Liver (tissue), 3 donors: ENCODE measurements around the gene GZMB.

Experiments
- ATF3 ChIP-seq: IDR thresholded peaks from 2 replicates; pipeline ENCODE4 v1.6.1; 2016; ENCODE audit warnings: antibody characterized with exemption
- EGR1 ChIP-seq, 2 donors: IDR thresholded peaks; 2 replicates each; pipeline ENCODE4 v1.6.1; 2016 to 2018; ENCODE audit warnings: antibody characterized with exemption in 2 of 2, low read depth in 2 of 2
- HNF4A ChIP-seq, 2 donors: conservative IDR thresholded peaks; 2 replicates each; pipeline ENCODE4 v1.6.1; 2016; ENCODE audit warnings: antibody characterized with exemption in 2 of 2, mild to moderate bottlenecking in 2 of 2
- NR2F2 ChIP-seq: IDR thresholded peaks from 2 replicates; pipeline ENCODE4 v1.6.1; 2016; ENCODE audit warnings: antibody characterized with exemption
- RAD21 ChIP-seq, 2 donors: IDR thresholded peaks; 2 replicates each; pipeline ENCODE4 v1.6.1; 2016; ENCODE audit warnings: antibody characterized with exemption in 2 of 2, mild to moderate bottlenecking in 2 of 2
- SP1 ChIP-seq: IDR thresholded peaks from 2 replicates; pipeline ENCODE4 v1.6.1; 2018; ENCODE audit warnings: antibody characterized with exemption, mild to moderate bottlenecking
- TAF1 ChIP-seq: conservative IDR thresholded peaks from 2 replicates; pipeline ENCODE4 v1.6.1; 2016; ENCODE audit warnings: antibody characterized with exemption, mild to moderate bottlenecking
- TF ChIP-seq, protein P1 (sequence below): fragments of 150-350 bp; IDR thresholded peaks from 2 replicates; pipeline ENCODE4 v1.5.1; 2017; ENCODE audit warnings: improper control_type of control experiment, low read depth, low read length; ENCODE audit not compliant: missing input control
- TF ChIP-seq, protein P2 (sequence below): IDR thresholded peaks from 2 replicates; pipeline ENCODE4 v1.6.1; 2016; ENCODE audit warnings: antibody characterized with exemption
- TF ChIP-seq, protein P3 (sequence below): IDR thresholded peaks from 2 replicates; pipeline ENCODE4 v1.6.1; 2016; ENCODE audit warnings: antibody characterized with exemption
- donor health status: healthy.
- donor health status: healthy.

DNA sequence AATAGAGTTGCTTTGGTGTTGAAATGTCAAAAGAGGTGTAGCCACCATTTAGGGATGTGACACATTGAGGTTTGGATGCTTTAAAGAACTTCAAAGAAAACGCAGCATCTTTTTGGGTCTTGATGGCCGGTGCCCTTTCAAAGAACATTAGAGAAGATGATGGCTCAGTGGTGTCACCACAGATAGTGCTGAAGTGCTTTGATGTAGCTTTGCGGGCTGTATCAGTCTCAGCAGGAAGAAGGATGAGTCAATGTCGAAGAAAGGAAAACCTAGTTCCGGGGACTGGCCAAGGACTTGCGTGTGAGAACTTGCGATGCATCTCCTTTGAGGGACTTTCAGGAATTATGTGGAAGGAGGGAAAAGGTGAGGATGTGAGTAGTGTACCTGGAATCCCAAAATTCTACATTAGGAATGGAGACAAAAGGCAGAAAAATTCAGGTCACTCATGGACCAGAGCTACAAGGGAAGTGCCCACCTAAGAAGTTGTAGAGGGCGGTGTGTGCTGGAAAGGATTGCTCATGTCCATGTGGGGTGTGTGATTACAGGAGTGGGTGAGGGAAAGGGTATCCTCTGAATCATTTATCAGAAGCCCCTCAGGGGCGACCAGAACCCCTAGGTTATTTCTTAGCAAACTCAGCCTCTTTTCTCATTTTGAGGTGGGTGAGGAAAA, 39.7 kb upstream of the GZMB start:
- TF ChIP-seq RAD21 (IDR thresholded peaks at IDR 0.05) (no peak), ATF3 (no peak), SP1 (no peak), NR2F2 (no peak), TAF1 (no peak), HNF4A (conservative IDR thresholded peaks at IDR 0.05) (no peak), EGR1 (IDR thresholded peaks at IDR 0.05; ENCODE audit: low read depth in 2 of 2) (no peak)
- TF ChIP-seq, protein P1, sequence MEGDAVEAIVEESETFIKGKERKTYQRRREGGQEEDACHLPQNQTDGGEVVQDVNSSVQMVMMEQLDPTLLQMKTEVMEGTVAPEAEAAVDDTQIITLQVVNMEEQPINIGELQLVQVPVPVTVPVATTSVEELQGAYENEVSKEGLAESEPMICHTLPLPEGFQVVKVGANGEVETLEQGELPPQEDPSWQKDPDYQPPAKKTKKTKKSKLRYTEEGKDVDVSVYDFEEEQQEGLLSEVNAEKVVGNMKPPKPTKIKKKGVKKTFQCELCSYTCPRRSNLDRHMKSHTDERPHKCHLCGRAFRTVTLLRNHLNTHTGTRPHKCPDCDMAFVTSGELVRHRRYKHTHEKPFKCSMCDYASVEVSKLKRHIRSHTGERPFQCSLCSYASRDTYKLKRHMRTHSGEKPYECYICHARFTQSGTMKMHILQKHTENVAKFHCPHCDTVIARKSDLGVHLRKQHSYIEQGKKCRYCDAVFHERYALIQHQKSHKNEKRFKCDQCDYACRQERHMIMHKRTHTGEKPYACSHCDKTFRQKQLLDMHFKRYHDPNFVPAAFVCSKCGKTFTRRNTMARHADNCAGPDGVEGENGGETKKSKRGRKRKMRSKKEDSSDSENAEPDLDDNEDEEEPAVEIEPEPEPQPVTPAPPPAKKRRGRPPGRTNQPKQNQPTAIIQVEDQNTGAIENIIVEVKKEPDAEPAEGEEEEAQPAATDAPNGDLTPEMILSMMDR, result no peak
- TF ChIP-seq, protein P2, sequence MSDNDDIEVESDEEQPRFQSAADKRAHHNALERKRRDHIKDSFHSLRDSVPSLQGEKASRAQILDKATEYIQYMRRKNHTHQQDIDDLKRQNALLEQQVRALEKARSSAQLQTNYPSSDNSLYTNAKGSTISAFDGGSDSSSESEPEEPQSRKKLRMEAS, result no peak
- TF ChIP-seq, protein P3, sequence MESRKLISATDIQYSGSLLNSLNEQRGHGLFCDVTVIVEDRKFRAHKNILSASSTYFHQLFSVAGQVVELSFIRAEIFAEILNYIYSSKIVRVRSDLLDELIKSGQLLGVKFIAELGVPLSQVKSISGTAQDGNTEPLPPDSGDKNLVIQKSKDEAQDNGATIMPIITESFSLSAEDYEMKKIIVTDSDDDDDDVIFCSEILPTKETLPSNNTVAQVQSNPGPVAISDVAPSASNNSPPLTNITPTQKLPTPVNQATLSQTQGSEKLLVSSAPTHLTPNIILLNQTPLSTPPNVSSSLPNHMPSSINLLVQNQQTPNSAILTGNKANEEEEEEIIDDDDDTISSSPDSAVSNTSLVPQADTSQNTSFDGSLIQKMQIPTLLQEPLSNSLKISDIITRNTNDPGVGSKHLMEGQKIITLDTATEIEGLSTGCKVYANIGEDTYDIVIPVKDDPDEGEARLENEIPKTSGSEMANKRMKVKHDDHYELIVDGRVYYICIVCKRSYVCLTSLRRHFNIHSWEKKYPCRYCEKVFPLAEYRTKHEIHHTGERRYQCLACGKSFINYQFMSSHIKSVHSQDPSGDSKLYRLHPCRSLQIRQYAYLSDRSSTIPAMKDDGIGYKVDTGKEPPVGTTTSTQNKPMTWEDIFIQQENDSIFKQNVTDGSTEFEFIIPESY, result no peak
